ENCODE data around the gene B3GNT3.

B3GNT3 gene

DNA sequence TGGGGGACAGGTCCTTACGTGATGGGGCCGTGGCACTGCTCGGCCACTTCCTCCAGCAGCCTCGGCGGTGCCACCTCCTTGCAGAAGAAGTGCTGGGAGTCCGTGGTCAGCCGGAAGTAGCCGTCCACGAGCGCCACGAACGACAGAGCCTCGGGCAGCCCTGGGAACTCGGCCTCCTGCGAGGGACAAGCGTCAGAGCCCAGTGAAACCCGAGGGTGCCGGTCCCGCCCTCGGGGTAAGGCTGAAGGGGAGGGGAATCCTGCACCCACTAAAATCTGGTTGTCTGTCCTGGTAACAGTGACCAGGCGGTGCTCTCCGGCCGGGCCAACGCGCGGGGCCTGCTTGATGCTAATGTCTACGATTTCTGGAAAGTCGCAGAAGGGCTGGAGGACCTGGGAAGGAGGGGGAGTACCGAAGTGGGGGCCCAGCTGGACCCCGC is 46.5 kb downstream of the B3GNT3 start:
- H3K4me2 ChIP-seq (ENCODE audit: low read length): no peak overlapping the region
- H3K27ac ChIP-seq (ENCODE audit: low read length): no peak overlapping the region
- H2AFZ ChIP-seq (ENCODE audit: low read depth, low read length): no peak overlapping the region

GRCh38 chr19:17841810-17842662 is 47.1 kb downstream of the B3GNT3 start:
- H3K27ac ChIP-seq (ENCODE audit: low read length): no peak overlapping the region
- H3K9me3 ChIP-seq (ENCODE audit: insufficient read depth, low read length): no peaks in the 10 kb centered on the region
- TF ChIP-seq, protein P1, sequence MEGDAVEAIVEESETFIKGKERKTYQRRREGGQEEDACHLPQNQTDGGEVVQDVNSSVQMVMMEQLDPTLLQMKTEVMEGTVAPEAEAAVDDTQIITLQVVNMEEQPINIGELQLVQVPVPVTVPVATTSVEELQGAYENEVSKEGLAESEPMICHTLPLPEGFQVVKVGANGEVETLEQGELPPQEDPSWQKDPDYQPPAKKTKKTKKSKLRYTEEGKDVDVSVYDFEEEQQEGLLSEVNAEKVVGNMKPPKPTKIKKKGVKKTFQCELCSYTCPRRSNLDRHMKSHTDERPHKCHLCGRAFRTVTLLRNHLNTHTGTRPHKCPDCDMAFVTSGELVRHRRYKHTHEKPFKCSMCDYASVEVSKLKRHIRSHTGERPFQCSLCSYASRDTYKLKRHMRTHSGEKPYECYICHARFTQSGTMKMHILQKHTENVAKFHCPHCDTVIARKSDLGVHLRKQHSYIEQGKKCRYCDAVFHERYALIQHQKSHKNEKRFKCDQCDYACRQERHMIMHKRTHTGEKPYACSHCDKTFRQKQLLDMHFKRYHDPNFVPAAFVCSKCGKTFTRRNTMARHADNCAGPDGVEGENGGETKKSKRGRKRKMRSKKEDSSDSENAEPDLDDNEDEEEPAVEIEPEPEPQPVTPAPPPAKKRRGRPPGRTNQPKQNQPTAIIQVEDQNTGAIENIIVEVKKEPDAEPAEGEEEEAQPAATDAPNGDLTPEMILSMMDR (IDR thresholded peaks at IDR 0.05; ENCODE audit: low read depth, low read length): no peak
- no peak for TF ChIP-seq EZH2phosphoT487 (IDR thresholded peaks at IDR 0.05; ENCODE audit: low read depth)
- no peak overlapping the region for H2AFZ ChIP-seq (ENCODE audit: low read depth, low read length)
- H3K9ac ChIP-seq (ENCODE audit: low read length): no peak overlapping the region
- H3K4me1 ChIP-seq (ENCODE audit: low read length): peaks cover 2% of the 10 kb centered on the region
- no peak overlapping the region for H3K4me3 ChIP-seq (ENCODE audit: low read length)
- H3K79me2 ChIP-seq (ENCODE audit: low read length): peaks cover 34% of the 10 kb centered on the region
- peaks cover 7% of the 10 kb centered on the region; the same call in 1 of the 2 replicates for H4K20me1 ChIP-seq (ENCODE audit: insufficient read depth, low read length)
- no peak overlapping the region for H3K4me2 ChIP-seq (ENCODE audit: low read length)
- peaks cover 59% of the 10 kb centered on the region for H3K36me3 ChIP-seq (replicated peaks; ENCODE audit: low read depth, low read length)
- no peaks in the 10 kb centered on the region for H3K27me3 ChIP-seq (ENCODE audit: low read depth, low read length)

More for the DNA sequence above, 46.5 kb downstream of the B3GNT3 start:
- Histone ChIP-seq H3K36me3 (replicated peaks; ENCODE audit: low read depth, low read length) (peaks cover 63% of the 10 kb centered on the region), H3K9ac (ENCODE audit: low read length) (no peak overlapping the region), H4K20me1 (ENCODE audit: insufficient read depth, low read length) (peaks cover 7% of the 10 kb centered on the region; the same call in 1 of the 2 replicates), H3K9me3 (ENCODE audit: insufficient read depth, low read length) (no peaks in the 10 kb centered on the region), H3K79me2 (ENCODE audit: low read length) (peaks cover 27% of the 10 kb centered on the region), H3K27me3 (ENCODE audit: low read depth, low read length) (no peaks in the 10 kb centered on the region), H3K4me1 (ENCODE audit: low read length) (no peaks in the 10 kb centered on the region; the same call in 1 of the 2 replicates), H3K4me3 (ENCODE audit: low read length) (no peak overlapping the region)
- TF ChIP-seq, protein P1 (IDR thresholded peaks at IDR 0.05; ENCODE audit: low read depth, low read length): no peak
- TF ChIP-seq EZH2phosphoT487 (IDR thresholded peaks at IDR 0.05; ENCODE audit: low read depth): no peak

GRCh38 chr19:17842663-17843291 is 47.8 kb downstream of the B3GNT3 start:
- no peak for TF ChIP-seq EZH2phosphoT487 (IDR thresholded peaks at IDR 0.05; ENCODE audit: low read depth)
- TF ChIP-seq, protein P1 (IDR thresholded peaks at IDR 0.05; ENCODE audit: low read depth, low read length): no peak
- Histone ChIP-seq H3K27me3 (ENCODE audit: low read depth, low read length) (no peaks in the 10 kb centered on the region), H3K79me2 (ENCODE audit: low read length) (peaks cover 37% of the 10 kb centered on the region), H3K4me3 (ENCODE audit: low read length) (no peak overlapping the region), H4K20me1 (ENCODE audit: insufficient read depth, low read length) (peaks cover 7% of the 10 kb centered on the region; the same call in 1 of the 2 replicates), H3K4me1 (ENCODE audit: low read length) (peaks cover 3% of the 10 kb centered on the region), H3K4me2 (ENCODE audit: low read length) (no peak overlapping the region), H2AFZ (ENCODE audit: low read depth, low read length) (no peak overlapping the region), H3K9ac (ENCODE audit: low read length) (no peak overlapping the region), H3K27ac (ENCODE audit: low read length) (no peak overlapping the region), H3K36me3 (replicated peaks; ENCODE audit: low read depth, low read length) (peaks cover 58% of the 10 kb centered on the region), H3K9me3 (ENCODE audit: insufficient read depth, low read length) (no peaks in the 10 kb centered on the region)

DNA sequence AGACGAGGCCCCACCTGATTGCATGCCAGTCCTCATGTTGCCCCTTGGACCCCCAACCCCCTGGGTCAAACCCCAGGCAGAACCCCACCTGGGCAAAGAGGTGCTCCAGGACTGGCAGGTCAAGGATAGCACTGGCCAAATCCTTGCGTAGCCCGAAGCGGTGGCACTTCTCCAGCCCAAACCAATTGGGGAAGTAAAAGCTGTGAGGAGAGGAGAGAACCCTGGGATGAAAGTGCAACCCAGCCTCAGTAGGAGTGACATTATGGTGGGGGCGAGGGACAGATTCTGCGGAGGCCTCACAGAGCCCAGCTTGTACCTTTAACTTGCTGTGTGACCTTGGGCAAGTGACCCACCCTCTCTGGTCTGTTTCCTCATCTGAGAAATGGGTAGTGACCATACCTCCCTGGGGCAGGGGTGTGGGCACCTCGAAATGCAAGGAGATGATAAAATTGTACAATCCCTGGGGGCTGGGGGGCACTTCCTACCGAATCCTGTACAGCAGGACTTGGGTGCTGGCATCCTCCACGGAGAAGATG is 48.4 kb downstream of the B3GNT3 start:
- Histone ChIP-seq H3K27me3 (ENCODE audit: low read depth, low read length) (no peaks in the 10 kb centered on the region), H3K4me2 (ENCODE audit: low read length) (no peak overlapping the region), H3K9ac (ENCODE audit: low read length) (no peak overlapping the region), H3K9me3 (ENCODE audit: insufficient read depth, low read length) (no peaks in the 10 kb centered on the region), H3K27ac (ENCODE audit: low read length) (no peak overlapping the region), H4K20me1 (ENCODE audit: insufficient read depth, low read length) (peaks cover 7% of the 10 kb centered on the region; the same call in 1 of the 2 replicates), H3K36me3 (replicated peaks; ENCODE audit: low read depth, low read length) (peaks cover 52% of the 10 kb centered on the region), H3K79me2 (ENCODE audit: low read length) (peaks cover 37% of the 10 kb centered on the region), H3K4me1 (ENCODE audit: low read length) (peaks cover 8% of the 10 kb centered on the region), H3K4me3 (ENCODE audit: low read length) (no peak overlapping the region), H2AFZ (ENCODE audit: low read depth, low read length) (no peak overlapping the region)
- no peak for TF ChIP-seq EZH2phosphoT487 (IDR thresholded peaks at IDR 0.05; ENCODE audit: low read depth)
- TF ChIP-seq, protein P1 (IDR thresholded peaks at IDR 0.05; ENCODE audit: low read depth, low read length): no peak

All from OCI-LY3 (cell line).